ENCODE measurements around the gene PRKAG2. TPM values are rescaled to one million over a fixed set of nuclear protein-coding genes. Genes with fewer than 3 reads are reported as not detected.

Gene PRKAG2
- total and polyA plus RNA-seq, 2 of the 8 experiments (the other 6 are each of a cell fraction or from before 2014, with no cell fraction given): 7.5 to 18.1 TPM

DNA sequence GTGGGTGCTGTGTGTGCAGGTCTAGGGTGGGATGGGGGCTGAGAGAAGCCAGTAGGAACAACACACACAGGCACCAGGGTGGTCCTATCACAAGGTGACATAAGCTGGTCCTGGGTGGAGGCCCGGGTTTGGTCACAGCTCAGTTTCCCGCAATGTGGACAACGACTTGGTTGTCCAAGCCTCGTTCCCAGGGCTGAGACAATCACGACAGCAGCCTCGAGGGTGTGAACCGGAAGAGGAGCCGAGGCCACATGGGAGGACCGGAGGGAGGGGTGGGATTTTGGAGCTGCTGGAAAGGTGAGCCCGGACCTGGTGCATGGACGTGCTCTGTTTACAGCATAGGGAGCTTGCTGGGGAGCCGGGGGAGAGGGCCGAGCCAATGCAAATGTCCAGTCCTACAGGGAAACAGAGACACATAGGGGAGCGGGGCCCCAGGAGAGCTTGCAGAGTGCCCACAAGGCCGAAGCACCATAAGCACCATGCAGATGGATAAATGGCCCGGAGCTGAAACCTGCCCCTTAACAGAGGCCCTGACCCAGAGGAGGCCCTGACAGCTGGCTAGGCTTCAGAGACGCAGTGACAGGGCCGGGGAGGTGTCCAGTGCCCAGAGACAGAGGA is 92.8 kb downstream of the PRKAG2 start:
- FAIRE-seq (no peak), DNase-seq (ENCODE audit: low read depth in 1 of 2, low spot score in 2 of 2) (no peak)
- Histone ChIP-seq H2BK120ac (replicated peaks; ENCODE audit: low read depth, low read length) (no peak overlapping the region), H3K9ac (replicated peaks in 1 of 4; ENCODE audit: extremely low read depth in 1 of 4, low read depth in 3 of 4, low read length in 3 of 4) (no peak overlapping the region), H3K4me3 (ENCODE audit: extremely low read depth in 1 of 4, insufficient read depth in 2 of 4, low read depth in 3 of 4, low read length in 4 of 4) (no peak overlapping the region), H3K27ac (ENCODE audit: low read depth, low read length) (no peak overlapping the region), H2BK12ac (ENCODE audit: low read depth, low read length) (no peak overlapping the region), H3K4me2 (ENCODE audit: insufficient read depth in 1 of 2, low read depth in 2 of 2, low read length in 2 of 2) (no peak overlapping the region), H2AK5ac (ENCODE audit: low read depth, low read length) (no peak overlapping the region), H3K14ac (ENCODE audit: insufficient read length) (no peak overlapping the region), H4K20me1 (replicated peaks in 1 of 2; ENCODE audit: control insufficient read depth in 1 of 2, insufficient read depth in 2 of 2, low read length in 2 of 2) (no peaks in the 10 kb centered on the region), H3K79me2 (ENCODE audit: control insufficient read depth in 1 of 2, insufficient read depth in 2 of 2, low read length in 2 of 2) (no peaks in the 10 kb centered on the region), H3K27me3 (replicated peaks in 1 of 4; ENCODE audit: control insufficient read depth in 3 of 4, extremely low read depth in 1 of 4, insufficient read depth in 3 of 4, low read length in 3 of 4) (peaks cover 0 to 6% (median 3%) of the 10 kb centered on the region in 4 experiments; a peak in 3 of 7 replicates), H3K23ac (ENCODE audit: insufficient read length) (no peak overlapping the region), H4K5ac (ENCODE audit: insufficient read length, low read depth, low read length) (no peak overlapping the region), H2BK15ac (ENCODE audit: low read length) (no peak overlapping the region), H3K79me1 (ENCODE audit: low read depth, low read length) (no peaks in the 10 kb centered on the region), H4K8ac (ENCODE audit: extremely low read depth, insufficient read depth, low read length) (no peak overlapping the region; the same call in 1 of the 2 replicates), H3K4ac (replicated peaks; ENCODE audit: insufficient read length, low read depth, low read length) (no peak overlapping the region), H3K23me2 (ENCODE audit: low read depth, low read length) (peaks cover 3% of the 10 kb centered on the region), H3K56ac (replicated peaks; ENCODE audit: insufficient read length, low read depth, low read length) (no peak overlapping the region), H2AFZ (ENCODE audit: low read length) (no peak overlapping the region), H2BK5ac (ENCODE audit: low read depth, low read length) (no peak overlapping the region), H3K36me3 (ENCODE audit: control insufficient read depth in 2 of 4, insufficient read depth in 4 of 4, low read length in 3 of 4) (no peaks in the 10 kb centered on the region), H3K4me1 (replicated peaks in 1 of 4; ENCODE audit: control insufficient read depth in 3 of 4, insufficient read depth in 4 of 4, low read length in 3 of 4) (peaks cover 0 to 4% (median 1%) of the 10 kb centered on the region in 4 experiments; a peak in 2 of 7 replicates), H2BK20ac (ENCODE audit: low read length) (no peak overlapping the region), H4K91ac (replicated peaks; ENCODE audit: insufficient read length, low read length) (no peak overlapping the region), H3K18ac (ENCODE audit: extremely low read depth, low read length) (no peak overlapping the region), H3K9me3 (ENCODE audit: insufficient read depth in 2 of 2, low read depth in 1 of 2, low read length in 1 of 2) (no peaks in the 10 kb centered on the region)
- ChIA-PET POLR2A (ENCODE audit: partially characterized antibody) (interaction anchor here (0.6 to 0.9 kb wide), 2 partner anchors 10 to 11 kb away, joined by 3 read pairs; no protein-coding TSS in a partner anchor), CTCF (ENCODE audit: partially characterized antibody) (interaction anchor here (0.6 to 5.0 kb wide), 33 partner anchors 9 to 416 kb away, joined by 3 to 57 read pairs (median 5); no protein-coding TSS in a partner anchor)
- WGBS, 2 experiments (ENCODE audit: extremely low coverage in 1 of 2, insufficient coverage in 1 of 2, insufficient read length in 1 of 2, insufficient replicate concordance in 2 of 2, low coverage in 1 of 2, low lambda C conversion rate in 2 of 2, missing lambda C conversion rate in 1 of 2): 91% methylated on average over 18 of the region's 18 CpGs; no CpG with 5 or more reads in 1 of the 2 experiments
- no peak for TF ChIP-seq GTF2F1 (IDR thresholded peaks at IDR 0.05; ENCODE audit: borderline replicate concordance, low read depth, low read length)
- TF ChIP-seq HDAC6 (IDR thresholded peaks at IDR 0.05; ENCODE audit: low read depth, low read length): no peak
- no peak for TF ChIP-seq SAP30 (IDR thresholded peaks at IDR 0.05; ENCODE audit: insufficient read depth, insufficient replicate concordance, low read length)
- TF ChIP-seq CBX8 (IDR thresholded peaks at IDR 0.05; ENCODE audit: borderline replicate concordance, low read depth, low read length): no peak
- TF ChIP-seq, protein P1, sequence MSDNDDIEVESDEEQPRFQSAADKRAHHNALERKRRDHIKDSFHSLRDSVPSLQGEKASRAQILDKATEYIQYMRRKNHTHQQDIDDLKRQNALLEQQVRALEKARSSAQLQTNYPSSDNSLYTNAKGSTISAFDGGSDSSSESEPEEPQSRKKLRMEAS (IDR thresholded peaks at IDR 0.05): 0 out of 2 replicates have a peak, but pooled peaks have one; percentile 28
- no peak for TF ChIP-seq FOSL1 (IDR thresholded peaks at IDR 0.05; ENCODE audit: insufficient read depth, low read depth, low read length)
- no peak for TF ChIP-seq CTBP2 (IDR thresholded peaks at IDR 0.05; ENCODE audit: borderline replicate concordance, insufficient read depth, insufficient read length, low read length)
- TF ChIP-seq E2F6 (IDR thresholded peaks at IDR 0.05): 0 out of 2 replicates have a peak, but pooled peaks have one; percentile 33

Measured in H1 (cell line).